PFSK-1 (cell line): ENCODE measurements around the gene RCE1.

Source experiments
- POLR2AphosphoS5 ChIP-seq: IDR thresholded peaks from 2 replicates; pipeline ENCODE4 v1.6.1; 2012; ENCODE audit warnings: low read depth, mild to moderate bottlenecking, control low read depth, low read length, moderate library complexity
- SIN3A ChIP-seq: IDR thresholded peaks from 2 replicates; pipeline ENCODE4 v1.6.1; 2012; ENCODE audit warnings: mild to moderate bottlenecking, low read length, moderate library complexity, borderline replicate concordance; ENCODE audit not compliant: insufficient read depth
- TAF1 ChIP-seq: IDR thresholded peaks from 2 replicates; pipeline ENCODE4 v1.6.1; 2012; ENCODE audit warnings: low read length, control low read depth, borderline replicate concordance; ENCODE audit not compliant: insufficient read depth

DNA sequence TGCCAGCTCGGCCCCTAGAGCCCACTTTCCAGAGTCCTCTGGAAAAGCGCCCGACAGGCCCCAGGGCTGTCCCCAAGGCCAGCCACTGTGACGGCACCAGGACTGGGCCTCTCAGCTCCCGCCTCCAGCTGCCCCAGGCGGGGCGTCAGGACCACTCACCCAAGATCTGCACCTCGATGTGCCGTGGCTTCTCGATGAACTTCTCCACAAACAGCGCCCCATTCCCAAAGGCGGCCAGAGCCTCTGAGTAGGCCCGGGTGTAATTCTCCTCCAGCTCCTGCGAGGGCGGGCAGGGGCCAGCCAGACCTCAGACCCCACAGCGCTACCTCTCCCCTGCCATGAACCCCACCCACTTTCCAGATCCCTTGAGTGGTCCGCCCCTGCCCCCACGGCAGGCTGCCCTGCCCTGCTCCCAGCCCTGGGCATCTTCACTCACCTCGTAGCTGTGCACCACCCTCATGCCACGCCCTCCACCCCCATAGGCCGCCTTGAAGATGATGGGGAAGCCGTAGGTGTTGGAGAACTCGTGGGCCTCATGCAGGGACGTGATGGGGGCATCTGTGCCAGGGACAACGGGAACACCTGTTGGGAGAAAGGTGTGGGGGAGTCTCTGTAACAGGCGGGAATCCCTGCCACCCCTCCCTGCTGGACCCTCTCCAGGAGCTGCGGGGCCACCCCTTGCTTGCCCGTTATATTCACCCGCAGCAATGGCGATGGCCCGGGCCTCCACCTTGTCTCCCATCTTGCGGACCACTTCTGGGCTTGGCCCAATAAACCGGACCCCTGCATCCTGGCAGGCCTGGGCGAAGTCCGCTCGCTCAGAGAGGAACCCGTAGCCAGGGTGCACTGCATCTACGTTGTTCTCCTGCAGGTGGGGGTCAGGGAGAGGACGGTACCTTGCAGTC, 27.6 kb downstream of the RCE1 start:
- TF ChIP-seq POLR2AphosphoS5 (no peak), SIN3A (no peak), TAF1 (no peak)
